NCI-H1417 (cell line): Measurements from ENCODE around the gene EXOC6.
"Not testable (repeated sequence)": the region's sequence is repeated elsewhere in the genome, so short reads cannot be mapped to it uniquely, and the experiment has no call there.

Experiments
- DNase-seq, 3 experiments: peaks; one replicate each; lab custom pipeline; 2025; lab: John Stamatoyannopoulos, UW

Gene EXOC6

GRCh38 chr10:93079663-93080349 lies 231.5 kb downstream of the EXOC6 start:
- no peak for DNase-seq

GRCh38 chr10:93080350-93081046 lies 232.2 kb downstream of the EXOC6 start:
- peak in 2 of 3 experiments; percentile 4 to 53 for DNase-seq

GRCh38 chr10:93081318-93081717 lies 233.0 kb downstream of the EXOC6 start:
- no peak for DNase-seq

- no peak for DNase-seq
Observed at GRCh38 chr10:93081834-93082233, 233.5 kb downstream of the EXOC6 start.

GRCh38 chr10:93083743-93084539 lies 235.6 kb downstream of the EXOC6 start:
- no peak for DNase-seq

GRCh38 chr10:93085272-93085859 lies 237.0 kb downstream of the EXOC6 start:
- DNase-seq, result no peak

GRCh38 chr10:93086289-93086688 lies 238.0 kb downstream of the EXOC6 start:
- DNase-seq, result no peak

GRCh38 chr10:93087846-93088245 lies 239.5 kb downstream of the EXOC6 start:
- no peak for DNase-seq

- DNase-seq, result no peak
Observed at GRCh38 chr10:93088466-93088865, 240.1 kb downstream of the EXOC6 start.

- DNase-seq, result no peak
Observed at GRCh38 chr10:93090619-93091018, 242.3 kb downstream of the EXOC6 start.

- no peak for DNase-seq
Observed at GRCh38 chr10:93091960-93092359, 243.6 kb downstream of the EXOC6 start.

- DNase-seq, result no peak
Observed at GRCh38 chr10:93095225-93095624, 246.9 kb downstream of the EXOC6 start.

- DNase-seq, result peak in 1 of 3 experiments; percentile 18
Observed at GRCh38 chr10:93096901-93097300, 248.6 kb downstream of the EXOC6 start.

- DNase-seq, result no peak
Observed at GRCh38 chr10:93097386-93097785, 249.1 kb downstream of the EXOC6 start.

GRCh38 chr10:93098816-93099215 lies 250.5 kb downstream of the EXOC6 start:
- DNase-seq, result no peak

- DNase-seq, result no peak
Observed at GRCh38 chr10:93099670-93100069, 251.3 kb downstream of the EXOC6 start.

GRCh38 chr10:93101148-93101547 lies 252.8 kb downstream of the EXOC6 start:
- DNase-seq, result not testable (repeated sequence)

GRCh38 chr10:93103953-93104352 lies 255.6 kb downstream of the EXOC6 start:
- DNase-seq, result no peak

GRCh38 chr10:93106631-93107072 lies 258.3 kb downstream of the EXOC6 start:
- DNase-seq, result peak in 1 of 3 experiments; percentile 3
